ENCODE results near the gene VPS13D.

- TF ChIP-seq CTCF (IDR thresholded peaks at IDR 0.05) (no peak), POLR2A (IDR thresholded peaks at IDR 0.05) (no peak)
Observed at GRCh38 chr1:12436817-12437599, 207.2 kb downstream of the VPS13D start.

All from right lobe of liver (tissue), 4 donors.